K562 (cell line): Measurements from ENCODE around the gene CRB2. TPM values are rescaled to one million over a fixed set of nuclear protein-coding genes. Genes with fewer than 3 reads are reported as not detected.
A peak's percentile ranks its signal among the peaks of the same experiment; 100 is the strongest.

ENCODE experiments used
- ARID2 ChIP-seq: fragments of 450-650 bp; IDR thresholded peaks from 2 replicates; pipeline ENCODE4 v1.6.1; 2017; ENCODE audit warnings: antibody characterized with exemption, mild to moderate bottlenecking
- ASH1L ChIP-seq: fragments of 450-650 bp; IDR thresholded peaks from 2 replicates; pipeline ENCODE4 v1.6.1; 2018; ENCODE audit warnings: borderline replicate concordance, mild to moderate bottlenecking, low read depth; ENCODE audit not compliant: partially characterized antibody
- HLTF ChIP-seq: fragments of 450-650 bp; IDR thresholded peaks from 2 replicates; pipeline ENCODE4 v1.6.1; 2016
- MBD2 ChIP-seq: sonication (generic); IDR thresholded peaks from 2 replicates; pipeline ENCODE4 v1.6.1; 2016; ENCODE audit warnings: low read depth, borderline replicate concordance
- POU5F1 ChIP-seq: fragments of 150-350 bp; IDR thresholded peaks from 2 replicates; pipeline ENCODE4 v1.6.1; 2014; ENCODE audit warnings: borderline replicate concordance, low read length, low read depth, mild to moderate bottlenecking; ENCODE audit not compliant: partially characterized antibody
- SNIP1 ChIP-seq: fragments of 450-650 bp; IDR thresholded peaks from 2 replicates; pipeline ENCODE4 v1.7.1; 2017; ENCODE audit warnings: low read depth, mild to moderate bottlenecking
- ZNF3 ChIP-seq: fragments of 250-450 bp; sonication (Bioruptor Pico); IDR thresholded peaks from 2 replicates; pipeline ENCODE4 v1.5.0; 2021; ENCODE audit warnings: mild to moderate bottlenecking, moderate library complexity
- ZNF41 ChIP-seq: fragments of 250-450 bp; sonication (Bioruptor Pico); conservative IDR thresholded peaks from 2 replicates; pipeline ENCODE4 v1.4.0; 2020; ENCODE audit warnings: mild to moderate bottlenecking
- ZNF717 ChIP-seq: fragments of 250-450 bp; sonication (Bioruptor Pico); IDR thresholded peaks from 2 replicates; pipeline ENCODE4 v1.5.0; 2021
- polyA plus RNA-seq, 8 experiments: library from polyadenylated mRNA; depleted of rRNA in 4 of 8; stranded (reverse) in 5 of 8; unstranded in 3 of 8; fragments of >200 nt; fragmentation: Nextera tagmentation in 2 of 8; fragmentation: Illumina TruSeq in 1 of 8; extraction: Ambion mirVana in 2 of 8; extraction: Trizol in 1 of 8; gene quantifications; 2 replicates each; pipeline versions ENCODE4 v1.2.1 to v1.2.3, GENCODE V29; 2011 to 2014; ENCODE audit warnings: inconsistent platforms in 1 of 8, missing spikeins in 1 of 8
- total RNA-seq, 7 experiments: library from RNA; depleted of rRNA in 6 of 7; stranded (reverse); fragments of >200 nt in 6 of 7; fragmentation: Illumina TruSeq in 2 of 7; extraction: Trizol in 2 of 7; gene quantifications; 2 replicates each; pipeline versions ENCODE4 v1.2.1 to v1.2.3, GENCODE V29; 2011 to 2021; ENCODE audit warnings: low replicate concordance in 1 of 7
- TF ChIP-seq, protein P1 (sequence below): fragments of 450-650 bp; formaldehyde crosslinking; IDR thresholded peaks from 2 replicates; pipeline ENCODE4 v1.4.0; 2020; ENCODE audit warnings: mild to moderate bottlenecking
- TF ChIP-seq, protein P2 (sequence below), 2 experiments: fragments of 450-650 bp; IDR thresholded peaks; 2 replicates each; pipeline ENCODE4 v1.6.1; 2016
- TF ChIP-seq, protein P3 (sequence below), 2 experiments: fragments of 450-650 bp in 1 of 2; sonication (generic) in 1 of 2; formaldehyde crosslinking; conservative IDR thresholded peaks; 2 replicates each; pipeline versions ENCODE4 v1.4.0 to v1.8.1; 2020 to 2022; ENCODE audit warnings: mild to moderate bottlenecking in 1 of 2, missing genetic modification reagents in 1 of 2
- TF ChIP-seq, protein P4 (sequence below): fragments of 250-450 bp; sonication (Bioruptor Pico); IDR thresholded peaks from 2 replicates; pipeline ENCODE4 v1.5.0; 2021; ENCODE audit warnings: mild to moderate bottlenecking, borderline replicate concordance
- TF ChIP-seq, protein P5 (sequence below): sonication (generic); formaldehyde crosslinking; IDR thresholded peaks from 2 replicates; pipeline ENCODE4 v1.8.1; 2023; ENCODE audit warnings: mild to moderate bottlenecking, missing genetic modification reagents
- TF ChIP-seq, protein P6 (sequence below): fragments of 200-400 bp; formaldehyde crosslinking; IDR thresholded peaks from 2 replicates; pipeline ENCODE4 v1.6.1; 2017; ENCODE audit warnings: mild to moderate bottlenecking, low read depth, low read length, moderate library complexity

Gene CRB2
- total and polyA plus RNA-seq, 9 of the 15 experiments (the other 6 are each of a cell fraction or from before 2014, with no cell fraction given) = 0.13 to 1.2 (median 0.25) TPM; not detected in 2

DNA sequence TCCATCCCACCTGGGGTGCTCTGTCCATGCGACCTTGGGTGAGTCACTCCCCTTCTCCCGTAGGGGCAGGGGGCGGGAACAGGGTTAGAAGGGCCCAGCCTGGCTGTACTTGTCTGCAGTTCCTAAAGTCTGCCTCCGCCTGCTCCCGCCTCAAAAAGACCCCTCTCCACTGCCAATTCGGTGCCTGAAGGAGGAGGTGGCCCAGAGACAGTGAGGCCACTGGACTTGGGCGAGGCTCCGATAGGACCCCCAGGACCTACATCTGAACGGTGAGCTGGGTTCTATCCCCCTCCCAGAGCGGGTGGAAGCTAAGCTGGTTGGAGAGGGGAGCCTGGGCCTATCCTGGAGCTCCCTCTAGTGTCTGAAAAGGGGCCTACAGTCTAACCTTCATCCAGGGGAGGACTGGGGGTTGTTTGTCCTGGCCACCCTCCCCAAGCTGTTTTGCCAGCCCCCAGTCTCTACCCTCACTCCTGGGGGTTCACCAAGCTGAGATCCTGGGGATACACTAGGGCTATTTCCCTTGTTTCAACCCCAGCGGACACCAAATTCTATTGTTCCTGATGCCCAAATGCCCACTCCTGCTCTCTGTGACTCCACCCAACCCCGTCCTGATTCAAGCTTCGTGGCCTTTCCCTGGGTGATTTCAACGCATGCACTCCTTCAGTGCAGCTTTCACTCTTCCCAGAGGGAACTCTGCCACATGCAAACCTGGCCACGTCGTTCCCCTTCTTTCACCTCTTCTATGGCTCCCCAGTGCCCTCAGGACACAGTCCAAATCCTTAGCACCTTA, 6.1 kb upstream of the CRB2 start (continued):
- TF ChIP-seq, protein P1, sequence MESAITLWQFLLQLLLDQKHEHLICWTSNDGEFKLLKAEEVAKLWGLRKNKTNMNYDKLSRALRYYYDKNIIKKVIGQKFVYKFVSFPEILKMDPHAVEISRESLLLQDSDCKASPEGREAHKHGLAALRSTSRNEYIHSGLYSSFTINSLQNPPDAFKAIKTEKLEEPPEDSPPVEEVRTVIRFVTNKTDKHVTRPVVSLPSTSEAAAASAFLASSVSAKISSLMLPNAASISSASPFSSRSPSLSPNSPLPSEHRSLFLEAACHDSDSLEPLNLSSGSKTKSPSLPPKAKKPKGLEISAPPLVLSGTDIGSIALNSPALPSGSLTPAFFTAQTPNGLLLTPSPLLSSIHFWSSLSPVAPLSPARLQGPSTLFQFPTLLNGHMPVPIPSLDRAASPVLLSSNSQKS (CRISPR knock-in tag) = 0 out of 2 replicates have a peak, but pooled peaks have one; percentile 44
- TF ChIP-seq, protein P2, sequence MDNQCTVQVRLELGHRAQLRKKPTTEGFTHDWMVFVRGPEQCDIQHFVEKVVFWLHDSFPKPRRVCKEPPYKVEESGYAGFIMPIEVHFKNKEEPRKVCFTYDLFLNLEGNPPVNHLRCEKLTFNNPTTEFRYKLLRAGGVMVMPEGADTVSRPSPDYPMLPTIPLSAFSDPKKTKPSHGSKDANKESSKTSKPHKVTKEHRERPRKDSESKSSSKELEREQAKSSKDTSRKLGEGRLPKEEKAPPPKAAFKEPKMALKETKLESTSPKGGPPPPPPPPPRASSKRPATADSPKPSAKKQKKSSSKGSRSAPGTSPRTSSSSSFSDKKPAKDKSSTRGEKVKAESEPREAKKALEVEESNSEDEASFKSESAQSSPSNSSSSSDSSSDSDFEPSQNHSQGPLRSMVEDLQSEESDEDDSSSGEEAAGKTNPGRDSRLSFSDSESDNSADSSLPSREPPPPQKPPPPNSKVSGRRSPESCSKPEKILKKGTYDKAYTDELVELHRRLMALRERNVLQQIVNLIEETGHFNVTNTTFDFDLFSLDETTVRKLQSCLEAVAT (IDR thresholded peaks at IDR 0.05) = no peak
- peak; percentile 95 for TF ChIP-seq ARID2
- no peak for TF ChIP-seq HLTF
- TF ChIP-seq POU5F1 = no peak
- TF ChIP-seq, protein P3, sequence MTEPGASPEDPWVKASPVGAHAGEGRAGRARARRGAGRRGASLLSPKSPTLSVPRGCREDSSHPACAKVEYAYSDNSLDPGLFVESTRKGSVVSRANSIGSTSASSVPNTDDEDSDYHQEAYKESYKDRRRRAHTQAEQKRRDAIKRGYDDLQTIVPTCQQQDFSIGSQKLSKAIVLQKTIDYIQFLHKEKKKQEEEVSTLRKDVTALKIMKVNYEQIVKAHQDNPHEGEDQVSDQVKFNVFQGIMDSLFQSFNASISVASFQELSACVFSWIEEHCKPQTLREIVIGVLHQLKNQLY (CRISPR knock-in tag; conservative IDR thresholded peaks at IDR 0.05) = no peak
- TF ChIP-seq ZNF41 = no peak
- no peak for TF ChIP-seq SNIP1
- TF ChIP-seq ASH1L = no peak
- TF ChIP-seq, protein P4, sequence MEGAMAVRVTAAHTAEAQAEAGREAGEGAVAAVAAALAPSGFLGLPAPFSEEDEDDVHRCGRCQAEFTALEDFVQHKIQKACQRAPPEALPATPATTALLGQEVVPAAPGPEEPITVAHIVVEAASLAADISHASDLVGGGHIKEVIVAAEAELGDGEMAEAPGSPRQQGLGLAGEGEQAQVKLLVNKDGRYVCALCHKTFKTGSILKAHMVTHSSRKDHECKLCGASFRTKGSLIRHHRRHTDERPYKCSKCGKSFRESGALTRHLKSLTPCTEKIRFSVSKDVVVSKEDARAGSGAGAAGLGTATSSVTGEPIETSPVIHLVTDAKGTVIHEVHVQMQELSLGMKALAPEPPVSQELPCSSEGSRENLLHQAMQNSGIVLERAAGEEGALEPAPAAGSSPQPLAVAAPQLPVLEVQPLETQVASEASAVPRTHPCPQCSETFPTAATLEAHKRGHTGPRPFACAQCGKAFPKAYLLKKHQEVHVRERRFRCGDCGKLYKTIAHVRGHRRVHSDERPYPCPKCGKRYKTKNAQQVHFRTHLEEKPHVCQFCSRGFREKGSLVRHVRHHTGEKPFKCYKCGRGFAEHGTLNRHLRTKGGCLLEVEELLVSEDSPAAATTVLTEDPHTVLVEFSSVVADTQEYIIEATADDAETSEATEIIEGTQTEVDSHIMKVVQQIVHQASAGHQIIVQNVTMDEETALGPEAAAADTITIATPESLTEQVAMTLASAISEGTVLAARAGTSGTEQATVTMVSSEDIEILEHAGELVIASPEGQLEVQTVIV = no peak
- TF ChIP-seq, protein P5, sequence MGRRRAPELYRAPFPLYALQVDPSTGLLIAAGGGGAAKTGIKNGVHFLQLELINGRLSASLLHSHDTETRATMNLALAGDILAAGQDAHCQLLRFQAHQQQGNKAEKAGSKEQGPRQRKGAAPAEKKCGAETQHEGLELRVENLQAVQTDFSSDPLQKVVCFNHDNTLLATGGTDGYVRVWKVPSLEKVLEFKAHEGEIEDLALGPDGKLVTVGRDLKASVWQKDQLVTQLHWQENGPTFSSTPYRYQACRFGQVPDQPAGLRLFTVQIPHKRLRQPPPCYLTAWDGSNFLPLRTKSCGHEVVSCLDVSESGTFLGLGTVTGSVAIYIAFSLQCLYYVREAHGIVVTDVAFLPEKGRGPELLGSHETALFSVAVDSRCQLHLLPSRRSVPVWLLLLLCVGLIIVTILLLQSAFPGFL = no peak
- TF ChIP-seq, protein P6, sequence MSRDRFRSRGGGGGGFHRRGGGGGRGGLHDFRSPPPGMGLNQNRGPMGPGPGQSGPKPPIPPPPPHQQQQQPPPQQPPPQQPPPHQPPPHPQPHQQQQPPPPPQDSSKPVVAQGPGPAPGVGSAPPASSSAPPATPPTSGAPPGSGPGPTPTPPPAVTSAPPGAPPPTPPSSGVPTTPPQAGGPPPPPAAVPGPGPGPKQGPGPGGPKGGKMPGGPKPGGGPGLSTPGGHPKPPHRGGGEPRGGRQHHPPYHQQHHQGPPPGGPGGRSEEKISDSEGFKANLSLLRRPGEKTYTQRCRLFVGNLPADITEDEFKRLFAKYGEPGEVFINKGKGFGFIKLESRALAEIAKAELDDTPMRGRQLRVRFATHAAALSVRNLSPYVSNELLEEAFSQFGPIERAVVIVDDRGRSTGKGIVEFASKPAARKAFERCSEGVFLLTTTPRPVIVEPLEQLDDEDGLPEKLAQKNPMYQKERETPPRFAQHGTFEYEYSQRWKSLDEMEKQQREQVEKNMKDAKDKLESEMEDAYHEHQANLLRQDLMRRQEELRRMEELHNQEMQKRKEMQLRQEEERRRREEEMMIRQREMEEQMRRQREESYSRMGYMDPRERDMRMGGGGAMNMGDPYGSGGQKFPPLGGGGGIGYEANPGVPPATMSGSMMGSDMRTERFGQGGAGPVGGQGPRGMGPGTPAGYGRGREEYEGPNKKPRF = no peak
- TF ChIP-seq ZNF3 (CRISPR knock-in tag) = no peak
- TF ChIP-seq MBD2 = no peak
- TF ChIP-seq ZNF717 (CRISPR knock-in tag) = no peak
